HG02642 (cell line): Measurements from ENCODE around the gene DPEP2NB.
"Not testable (repeated sequence)": the region's sequence is repeated elsewhere in the genome, so short reads cannot be mapped to it uniquely, and the experiment has no call there.

Experiments
- ATAC-seq: cut with Tn5 transposase; IDR thresholded peaks from one replicate; pipeline ENCODE4 v1.9.1; 2021; ENCODE audit warnings: mild to moderate bottlenecking; ENCODE audit not compliant: unreplicated experiment, poor library complexity

The DPEP2NB gene

GRCh38 chr16:68019167-68019680 is 3.5 kb upstream of the DPEP2NB start:
- ATAC-seq = no peak

- ATAC-seq = no peak
These were observed 2.3 kb downstream of the DPEP2NB start for GRCh38 chr16:68013440-68013839.

GRCh38 chr16:68009872-68010271 is 5.8 kb downstream of the DPEP2NB start:
- ATAC-seq = not testable (repeated sequence)

- ATAC-seq = no peak
These were observed 6.5 kb downstream of the DPEP2NB start for GRCh38 chr16:68009157-68009735.

- ATAC-seq = no peak
These were observed 9.9 kb downstream of the DPEP2NB start for GRCh38 chr16:68005786-68006286.

- ATAC-seq = no peak
These were observed 10.5 kb downstream of the DPEP2NB start for GRCh38 chr16:68005211-68005610.

- no peak for ATAC-seq
These were observed 12.7 kb downstream of the DPEP2NB start for GRCh38 chr16:68003031-68003430.

- no peak for ATAC-seq
These were observed 15.3 kb downstream of the DPEP2NB start for GRCh38 chr16:68000450-68000849.

GRCh38 chr16:67999985-68000384 is 15.7 kb downstream of the DPEP2NB start:
- no peak for ATAC-seq

GRCh38 chr16:67998779-67999688 is 16.7 kb downstream of the DPEP2NB start, which contains the start of gene DPEP2:
Gene DPEP2 (minus strand): TSS chr16:67999484. CDS start chr16:67993212, 6,272 bp downstream.
- not testable (repeated sequence) for ATAC-seq

- not testable (repeated sequence) for ATAC-seq
These were observed 17.4 kb downstream of the DPEP2NB start for GRCh38 chr16:67998231-67998778.

GRCh38 chr16:67996666-67997065 is 19.0 kb downstream of the DPEP2NB start:
- ATAC-seq = no peak

GRCh38 chr16:67995423-67995822 is 20.3 kb downstream of the DPEP2NB start:
- ATAC-seq = no peak

- not testable (repeated sequence) for ATAC-seq
These were observed 21.7 kb downstream of the DPEP2NB start for GRCh38 chr16:67994040-67994408.

GRCh38 chr16:67993207-67994039 is 22.3 kb downstream of the DPEP2NB start:
- peak; percentile 78 for ATAC-seq

- no peak for ATAC-seq
These were observed 23.0 kb downstream of the DPEP2NB start for GRCh38 chr16:67992661-67993206.

GRCh38 chr16:67990018-67990386 is 25.7 kb downstream of the DPEP2NB start:
- no peak for ATAC-seq

- ATAC-seq = no peak
These were observed 26.2 kb downstream of the DPEP2NB start for GRCh38 chr16:67989322-67990017.

GRCh38 chr16:67988675-67989074 is 27.0 kb downstream of the DPEP2NB start:
- ATAC-seq = no peak
